ENCODE data around the gene NCKAP5L. TPM values are rescaled to one million over a fixed set of nuclear protein-coding genes. Genes with fewer than 3 reads are reported as not detected.
"Not testable (repeated sequence)": the region's sequence is repeated elsewhere in the genome, so short reads cannot be mapped to it uniquely, and the experiment has no call there.

NCKAP5L gene
- polyA plus RNA-seq, 1 donor from 2014 or later: 2.5 TPM

DNA sequence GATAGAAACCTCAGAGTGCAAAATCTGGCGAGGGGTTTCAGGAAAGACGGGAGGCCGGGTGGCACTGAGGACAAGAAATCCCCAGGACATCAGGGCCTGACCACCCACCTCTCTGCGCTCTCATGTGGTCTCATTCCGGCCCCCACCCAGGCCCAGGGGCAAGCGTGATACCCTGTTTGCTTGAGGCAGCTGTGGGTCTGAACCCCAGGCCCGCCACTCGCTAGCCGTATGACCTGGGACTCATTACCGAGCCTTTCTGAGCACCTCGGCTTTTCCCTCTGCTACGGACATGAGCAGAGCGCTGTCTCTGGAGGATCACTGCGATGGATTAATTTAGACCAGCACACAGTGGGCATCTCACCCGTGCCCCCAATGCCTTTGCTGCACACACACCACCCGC lies 40.2 kb upstream of the NCKAP5L start:
- no peaks in the 10 kb centered on the region for H3K9me3 Mint-ChIP-seq

DNA sequence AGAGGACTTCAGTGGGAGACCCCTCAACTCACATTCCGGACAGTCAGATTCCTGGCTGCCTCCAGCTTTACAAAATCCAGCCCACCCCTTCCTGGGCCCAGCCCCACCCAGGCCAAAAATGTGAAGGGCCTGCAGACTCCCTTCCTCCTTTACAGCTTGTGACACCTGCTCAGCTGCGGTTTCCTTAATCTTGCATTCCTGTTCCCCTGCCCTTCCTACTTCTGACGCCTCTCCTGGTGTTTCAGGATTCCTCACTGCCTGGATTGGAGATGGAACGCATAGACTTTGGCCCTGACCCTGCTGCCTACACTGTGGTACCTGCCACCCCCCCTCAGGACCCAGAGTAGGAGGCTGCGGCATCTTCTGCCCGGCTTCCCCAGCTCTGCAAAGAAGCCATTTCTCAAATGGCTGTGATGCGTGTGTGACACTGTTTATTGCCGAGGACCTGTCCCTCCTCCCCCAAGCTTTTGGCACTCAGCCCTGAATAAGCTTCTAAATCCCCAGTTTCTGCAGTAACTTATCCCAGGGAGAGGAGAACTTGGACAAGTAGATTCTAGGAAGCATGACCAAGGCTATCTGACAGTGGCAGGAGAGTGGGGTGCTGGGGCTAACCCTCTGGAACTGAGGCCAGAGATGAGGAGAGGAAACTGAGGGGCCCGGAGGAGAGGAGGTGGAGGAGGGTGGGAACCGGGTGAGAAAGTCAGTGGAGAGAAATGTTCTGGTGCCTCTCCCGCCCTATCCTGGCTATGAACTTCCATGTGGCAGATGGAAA lies 39.5 kb upstream of the NCKAP5L start:
- no peak overlapping the region for H3K4me3 Mint-ChIP-seq

More for the DNA sequence above, 40.2 kb upstream of the NCKAP5L start:
- H3K4me1 Mint-ChIP-seq: no peaks in the 10 kb centered on the region
- H3K4me3 Mint-ChIP-seq: no peak overlapping the region
- no peak overlapping the region for H3K27ac Mint-ChIP-seq
- H3K27me3 Mint-ChIP-seq: peaks cover 20% of the 10 kb centered on the region
- H3K36me3 Mint-ChIP-seq: no peaks in the 10 kb centered on the region

DNA sequence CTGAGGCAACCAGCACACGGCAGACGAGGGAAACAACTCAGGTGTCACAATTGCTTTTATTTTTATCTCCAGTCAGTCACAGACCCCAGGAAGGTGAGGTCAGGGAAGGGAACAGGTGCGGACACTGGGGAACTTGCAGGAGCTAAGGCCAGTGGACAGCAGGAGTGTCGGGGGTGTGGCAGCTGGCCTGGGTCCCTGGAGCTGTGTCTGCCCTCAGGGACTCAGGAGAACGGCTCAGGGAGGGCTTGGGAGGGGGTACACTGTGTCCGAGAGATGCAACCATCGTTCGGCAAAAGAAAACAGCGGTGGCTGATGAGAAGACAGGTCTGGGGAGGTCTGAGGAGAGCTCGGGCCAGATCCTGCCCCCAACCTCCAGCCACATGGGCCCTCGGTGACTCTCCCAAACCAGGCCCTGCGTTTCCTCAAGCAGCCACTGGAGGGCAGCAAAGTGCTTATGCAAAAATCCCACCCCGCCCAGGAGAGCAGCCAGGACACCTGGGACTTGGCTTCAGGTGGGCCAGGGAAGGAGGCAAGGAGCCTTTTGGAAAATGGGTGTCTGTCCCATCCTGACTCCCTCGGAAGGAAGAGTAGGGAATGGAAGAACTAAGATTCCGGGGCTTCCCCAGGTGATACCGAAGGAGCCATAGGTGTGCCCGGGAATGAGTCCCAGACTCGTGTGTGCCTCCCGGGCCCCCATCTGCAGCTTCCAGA lies 38.8 kb upstream of the NCKAP5L start:
- Mint-ChIP-seq H3K27ac (peak overlapping the region in 1 of 3 donors; percentile 47), H3K27me3 (peaks cover 22% of the 10 kb centered on the region), H3K4me1 (no peaks in the 10 kb centered on the region), H3K4me3 (peak overlapping the region in 1 of 4 donors; percentile 76), H3K9me3 (no peaks in the 10 kb centered on the region), H3K36me3 (no peaks in the 10 kb centered on the region)

More for the DNA sequence above, 39.5 kb upstream of the NCKAP5L start:
- Mint-ChIP-seq H3K36me3 (no peaks in the 10 kb centered on the region), H3K4me1 (no peaks in the 10 kb centered on the region), H3K27ac (peak overlapping the region in 1 of 3 donors; percentile 47), H3K9me3 (no peaks in the 10 kb centered on the region), H3K27me3 (peaks cover 23% of the 10 kb centered on the region)

DNA sequence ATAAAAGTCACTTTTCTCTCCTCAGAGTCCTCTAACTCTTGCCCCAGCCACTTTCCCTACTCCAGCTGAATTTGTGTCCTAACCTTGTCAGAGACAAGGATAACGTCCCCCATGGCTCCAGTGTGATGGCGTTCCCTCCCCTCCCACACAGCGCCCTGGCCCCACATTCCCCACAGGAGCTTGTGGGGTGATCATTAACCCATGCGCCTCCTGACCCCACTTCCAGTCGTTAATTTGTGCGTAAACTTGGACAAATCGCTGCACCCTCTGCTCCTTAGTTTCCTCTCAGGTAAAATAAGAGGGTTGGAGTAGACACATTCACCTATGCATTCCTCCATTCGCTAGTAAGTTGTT lies 37.5 kb upstream of the NCKAP5L start:
- no peak overlapping the region for H3K4me3 Mint-ChIP-seq
- no peaks in the 10 kb centered on the region for H3K36me3 Mint-ChIP-seq
- H3K27me3 Mint-ChIP-seq: peaks cover 22% of the 10 kb centered on the region
- no peak overlapping the region for H3K27ac Mint-ChIP-seq
- no peaks in the 10 kb centered on the region for H3K9me3 Mint-ChIP-seq
- H3K4me1 Mint-ChIP-seq: no peaks in the 10 kb centered on the region

DNA sequence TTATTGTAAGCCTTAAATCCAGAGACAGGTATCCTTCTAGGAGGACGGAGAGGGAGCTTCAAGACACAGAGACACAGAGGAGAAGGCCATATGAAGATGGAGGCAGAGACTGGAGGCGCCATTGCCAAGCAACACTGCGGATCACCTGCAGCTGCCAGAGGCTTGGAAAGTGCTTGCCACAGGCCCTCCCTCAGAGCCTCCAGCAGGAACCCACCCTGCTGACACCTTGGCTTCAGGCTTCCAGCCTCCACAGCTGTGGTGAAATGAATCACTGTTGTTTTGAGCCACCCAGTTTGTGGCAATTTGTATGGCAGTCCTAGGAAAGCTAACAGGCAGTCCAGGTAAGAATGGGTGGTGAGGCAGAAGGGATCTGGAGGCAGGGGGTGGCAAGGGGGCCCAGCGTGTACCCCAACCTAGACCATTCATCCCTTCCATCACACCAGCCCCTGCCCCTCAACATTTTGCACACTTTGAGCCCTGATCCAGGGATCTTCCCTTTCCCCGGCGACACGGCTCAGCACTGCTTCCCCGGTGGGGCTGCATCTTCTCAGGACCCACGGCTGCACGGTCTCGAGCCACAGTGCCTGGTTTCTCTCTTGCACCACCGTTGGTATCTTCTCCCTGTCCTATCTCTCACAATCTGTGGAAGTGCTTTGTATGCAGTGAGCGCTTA lies 37.0 kb upstream of the NCKAP5L start:
- no peak overlapping the region for H3K4me3 Mint-ChIP-seq
- H3K9me3 Mint-ChIP-seq: no peaks in the 10 kb centered on the region
- no peaks in the 10 kb centered on the region for H3K4me1 Mint-ChIP-seq
- peaks cover 22% of the 10 kb centered on the region for H3K27me3 Mint-ChIP-seq
- H3K27ac Mint-ChIP-seq: no peak overlapping the region
- no peaks in the 10 kb centered on the region for H3K36me3 Mint-ChIP-seq

DNA sequence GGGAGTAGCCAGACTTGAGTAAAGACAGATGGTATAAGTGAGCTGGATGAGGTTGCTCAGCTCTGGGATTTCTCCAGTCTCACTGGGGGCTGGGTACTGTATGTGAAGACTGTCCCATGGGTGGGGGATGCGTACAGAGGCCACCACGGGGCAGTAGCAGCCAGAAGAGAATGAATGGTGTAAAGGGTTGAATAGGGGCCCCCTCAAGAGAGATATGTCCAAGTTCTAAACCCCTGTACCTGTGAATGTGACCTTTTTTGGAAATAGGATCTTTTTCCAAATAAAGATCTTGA lies 36.5 kb upstream of the NCKAP5L start:
- no peak overlapping the region for H3K4me3 Mint-ChIP-seq
- no peak overlapping the region for H3K27ac Mint-ChIP-seq
- H3K9me3 Mint-ChIP-seq: no peaks in the 10 kb centered on the region
- H3K27me3 Mint-ChIP-seq: peaks cover 22% of the 10 kb centered on the region
- H3K36me3 Mint-ChIP-seq: no peaks in the 10 kb centered on the region
- H3K4me1 Mint-ChIP-seq: no peaks in the 10 kb centered on the region

DNA sequence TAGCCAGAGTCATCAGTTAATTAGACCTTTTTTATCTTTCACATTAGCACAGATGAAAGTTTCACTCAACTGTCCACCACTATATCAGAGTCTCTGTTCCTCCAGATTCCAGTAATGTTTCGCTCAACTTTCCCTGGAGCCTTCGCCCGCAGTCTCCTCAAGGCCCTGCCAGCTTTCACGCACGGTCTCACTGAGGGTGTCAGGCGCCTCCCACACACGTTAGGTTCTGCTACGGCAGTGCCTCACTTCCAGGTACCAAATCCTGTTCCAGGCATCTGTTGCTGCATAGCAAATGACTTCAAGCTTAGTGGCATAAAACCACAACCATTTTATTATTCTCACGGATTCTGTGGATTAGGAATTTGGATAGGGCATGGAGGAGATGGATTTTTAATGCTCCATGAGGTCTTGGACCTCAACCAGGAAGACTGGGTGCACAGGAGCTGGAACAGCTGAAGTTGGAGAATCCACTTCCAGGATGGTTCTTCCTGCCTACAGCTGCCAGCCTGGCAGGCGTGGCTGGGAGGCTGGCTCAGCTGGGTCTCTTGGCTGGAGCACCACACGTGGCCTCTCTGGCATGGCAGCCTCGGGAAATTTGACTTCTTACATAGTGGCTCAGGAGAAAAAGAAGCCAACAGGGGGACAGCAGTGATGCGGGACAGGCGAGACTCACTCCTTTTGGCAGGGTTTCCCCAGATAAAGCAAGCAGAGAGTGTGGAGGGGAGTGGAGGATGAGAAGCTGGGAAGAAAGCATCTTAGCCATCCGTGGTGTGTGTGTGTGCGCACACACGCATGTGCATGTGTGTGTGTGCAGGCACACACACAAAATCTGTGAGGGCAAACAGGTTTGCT lies 36.0 kb upstream of the NCKAP5L start:
- no peaks in the 10 kb centered on the region for H3K36me3 Mint-ChIP-seq
- no peak overlapping the region for H3K4me3 Mint-ChIP-seq
- H3K4me1 Mint-ChIP-seq: no peaks in the 10 kb centered on the region
- peak overlapping the region in 1 of 3 donors; percentile 16 for H3K27ac Mint-ChIP-seq
- H3K9me3 Mint-ChIP-seq: no peaks in the 10 kb centered on the region
- peaks cover 27% of the 10 kb centered on the region for H3K27me3 Mint-ChIP-seq

DNA sequence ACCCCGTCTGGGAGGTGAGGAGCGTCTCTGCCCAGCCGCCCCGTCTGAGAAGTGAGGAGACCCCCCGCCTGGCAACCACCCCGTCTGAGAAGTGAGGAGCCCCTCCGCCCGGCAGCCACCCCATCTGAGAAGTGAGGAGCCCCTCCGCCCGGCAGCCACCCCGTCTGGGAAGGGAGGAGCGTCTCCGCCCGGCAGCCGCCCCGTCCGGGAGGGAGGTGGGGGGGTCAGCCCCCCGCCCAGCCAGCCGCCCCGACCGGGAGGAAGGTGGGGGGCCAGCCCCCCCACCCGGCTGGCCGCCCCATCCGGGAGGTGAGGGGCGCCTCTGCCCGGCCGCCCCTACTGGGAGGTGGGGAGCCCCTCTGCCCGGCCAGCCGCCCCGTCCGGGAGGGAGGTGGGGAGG lies 32.7 kb upstream of the NCKAP5L start:
- H3K4me1 Mint-ChIP-seq, H3K27ac Mint-ChIP-seq, H3K9me3 Mint-ChIP-seq, H3K4me3 Mint-ChIP-seq, H3K36me3 Mint-ChIP-seq: not testable (repeated sequence)
- H3K27me3 Mint-ChIP-seq: peaks cover 30% of the 10 kb centered on the region

GRCh38 chr12:49855890-49856289 lies 27.7 kb upstream of the NCKAP5L start:
- not testable (repeated sequence) for H3K27ac Mint-ChIP-seq, H3K4me1 Mint-ChIP-seq, H3K9me3 Mint-ChIP-seq, H3K4me3 Mint-ChIP-seq, H3K36me3 Mint-ChIP-seq
- peaks cover 25% of the 10 kb centered on the region for H3K27me3 Mint-ChIP-seq

DNA sequence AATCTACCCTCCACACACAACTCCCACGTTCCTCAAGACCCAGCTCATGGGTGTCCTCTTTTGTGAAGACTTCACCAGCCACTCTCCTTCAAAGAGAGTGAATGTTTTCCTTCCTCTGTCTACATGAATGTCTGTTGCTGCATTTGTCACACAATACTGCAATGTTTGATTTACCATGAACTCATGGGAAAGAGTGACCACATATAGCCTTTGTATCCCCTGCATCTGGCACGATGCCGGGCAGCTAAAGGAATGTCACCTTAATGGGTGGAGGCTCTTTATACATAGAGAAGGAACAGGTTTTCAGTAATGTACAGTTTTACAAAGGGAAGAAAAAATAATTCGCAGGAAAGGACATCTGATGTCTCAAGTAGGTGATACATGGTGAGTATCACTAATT lies 26.8 kb upstream of the NCKAP5L start:
- Mint-ChIP-seq H3K4me3 (no peak overlapping the region), H3K27me3 (peaks cover 30% of the 10 kb centered on the region), H3K27ac (no peak overlapping the region), H3K4me1 (peaks cover 0 to 2% (median 0%) of the 10 kb centered on the region in 3 donors), H3K36me3 (no peaks in the 10 kb centered on the region), H3K9me3 (no peaks in the 10 kb centered on the region)

DNA sequence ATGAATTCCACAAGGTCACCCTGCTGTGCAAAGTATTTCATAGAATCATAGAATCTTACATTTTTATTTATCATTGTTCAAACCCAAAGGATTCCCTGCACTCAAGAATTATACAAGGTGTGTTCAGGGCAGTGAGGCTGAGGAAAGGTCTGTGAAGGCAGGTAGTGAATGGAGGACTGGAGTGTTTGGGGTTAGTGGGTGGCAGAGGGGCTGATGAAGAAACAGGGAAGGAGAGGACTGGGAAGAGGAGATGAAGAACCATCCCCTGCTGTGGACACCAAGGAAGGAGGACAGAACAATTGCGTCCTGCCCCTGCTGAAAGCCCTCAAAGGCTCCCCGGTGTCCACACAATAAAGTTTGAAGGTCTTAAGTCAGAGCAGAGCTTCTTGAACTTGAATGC lies 25.5 kb upstream of the NCKAP5L start:
- H3K4me3 Mint-ChIP-seq: no peak overlapping the region
- H3K36me3 Mint-ChIP-seq: no peaks in the 10 kb centered on the region
- H3K9me3 Mint-ChIP-seq: no peaks in the 10 kb centered on the region
- H3K4me1 Mint-ChIP-seq: peaks cover 0 to 2% (median 0%) of the 10 kb centered on the region in 3 donors
- H3K27ac Mint-ChIP-seq: no peak overlapping the region
- H3K27me3 Mint-ChIP-seq: peaks cover 24% of the 10 kb centered on the region

DNA sequence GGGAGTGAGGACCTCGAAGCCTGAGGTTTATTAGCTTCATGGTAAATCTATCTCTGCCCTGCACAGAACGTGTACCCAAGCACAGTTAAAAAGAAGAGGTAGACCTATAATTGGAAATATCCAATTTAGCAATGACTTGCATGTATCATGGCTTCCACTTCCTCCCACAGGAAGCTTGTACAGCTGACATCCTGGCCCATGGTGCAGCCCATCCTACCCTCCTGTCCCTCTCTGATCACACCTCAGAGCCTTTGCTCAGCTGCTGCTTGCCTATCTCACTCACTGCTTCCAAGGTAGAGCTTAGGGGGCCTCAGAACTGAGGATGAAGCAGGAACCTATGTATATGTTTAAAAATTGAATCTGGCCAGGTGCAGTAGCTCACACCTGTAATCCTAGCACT lies 18.9 kb upstream of the NCKAP5L start:
- no peak overlapping the region for H3K27ac Mint-ChIP-seq
- H3K9me3 Mint-ChIP-seq: no peaks in the 10 kb centered on the region
- peaks cover 8 to 15% (median 11%) of the 10 kb centered on the region in 3 donors for H3K4me1 Mint-ChIP-seq
- H3K36me3 Mint-ChIP-seq: no peaks in the 10 kb centered on the region
- H3K27me3 Mint-ChIP-seq: peaks cover 20% of the 10 kb centered on the region
- peak overlapping the region in 2 of 4 donors; percentile 58 to 65 for H3K4me3 Mint-ChIP-seq

GRCh38 chr12:49846032-49846431 lies 17.8 kb upstream of the NCKAP5L start:
- H3K4me1 Mint-ChIP-seq: peaks cover 13 to 24% (median 21%) of the 10 kb centered on the region in 3 donors
- H3K36me3 Mint-ChIP-seq: no peaks in the 10 kb centered on the region
- H3K27ac Mint-ChIP-seq: no peak overlapping the region
- H3K4me3 Mint-ChIP-seq: no peak overlapping the region
- H3K9me3 Mint-ChIP-seq: no peaks in the 10 kb centered on the region
- H3K27me3 Mint-ChIP-seq: peaks cover 11% of the 10 kb centered on the region

- H3K4me3 Mint-ChIP-seq: peak overlapping the region; percentile 21 to 97 (median 71)
Measured at GRCh38 chr12:49843876-49844437, 15.7 kb upstream of the NCKAP5L start.

More at GRCh38 chr12:49843876-49844437, 15.7 kb upstream of the NCKAP5L start:
- Mint-ChIP-seq H3K4me1 (peaks cover 16 to 27% (median 25%) of the 10 kb centered on the region in 3 donors), H3K9me3 (no peaks in the 10 kb centered on the region), H3K27me3 (peaks cover 4% of the 10 kb centered on the region), H3K27ac (peak overlapping the region in 2 of 3 donors; percentile 35 to 97), H3K36me3 (no peaks in the 10 kb centered on the region)

All from IgD-negative memory B cell (primary cell).